Measurements from ENCODE around the gene SLC6A17. TPM values are rescaled to one million over a fixed set of nuclear protein-coding genes. Genes with fewer than 3 reads are reported as not detected.

Gene SLC6A17
- polyA plus RNA-seq, 4 donors, result 0.08 to 0.92 (median 0.77) TPM

- DNase-seq (ENCODE audit: low read depth in 4 of 4, low spot score in 3 of 4), result no peak
These were observed 20.8 kb downstream of the SLC6A17 start for GRCh38 chr1:110170766-110171733.

- no peak for DNase-seq (ENCODE audit: low read depth in 4 of 4, low spot score in 3 of 4)
These were observed 21.7 kb downstream of the SLC6A17 start for GRCh38 chr1:110172001-110172400.

GRCh38 chr1:110173466-110174105 lies 23.3 kb downstream of the SLC6A17 start:
- no peak for DNase-seq (ENCODE audit: low read depth in 4 of 4, low spot score in 3 of 4)

- DNase-seq (ENCODE audit: low read depth in 4 of 4, low spot score in 3 of 4), result no peak
These were observed 24.7 kb downstream of the SLC6A17 start for GRCh38 chr1:110174961-110175360.

DNA sequence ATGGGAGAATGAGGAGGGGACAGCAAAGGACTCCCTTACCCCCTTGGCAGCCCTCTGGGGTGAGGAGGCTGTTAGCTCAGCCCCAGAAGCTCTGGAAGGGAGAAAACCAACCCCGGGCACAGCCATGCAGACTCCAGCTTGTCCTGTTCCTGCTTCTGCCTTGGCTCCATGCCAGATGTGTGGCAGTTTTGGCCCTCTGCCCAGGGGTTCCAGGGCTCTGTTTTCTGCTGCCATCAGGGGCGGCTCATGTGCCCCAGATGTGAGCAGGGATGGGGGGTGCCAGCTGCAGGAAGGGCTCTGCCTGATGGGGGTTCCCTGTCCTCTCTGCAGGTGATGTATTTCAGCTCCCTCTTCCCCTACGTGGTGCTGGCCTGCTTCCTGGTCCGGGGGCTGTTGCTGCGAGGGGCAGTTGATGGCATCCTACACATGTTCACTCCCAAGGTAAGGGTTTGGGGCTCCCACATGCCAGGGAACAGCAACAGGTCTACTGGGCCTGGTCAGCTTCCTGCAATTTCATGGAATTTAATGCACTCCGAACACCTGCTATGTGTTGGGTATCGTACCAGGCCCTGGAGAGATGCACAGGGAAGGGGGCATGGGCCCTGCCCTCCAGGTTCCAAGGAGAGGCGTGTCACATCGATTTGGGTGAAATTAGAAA lies 26.1 kb downstream of the SLC6A17 start:
- DNase-seq (ENCODE audit: low read depth in 4 of 4, low spot score in 3 of 4), result peak in 1 of 4 donors; percentile 10

DNA sequence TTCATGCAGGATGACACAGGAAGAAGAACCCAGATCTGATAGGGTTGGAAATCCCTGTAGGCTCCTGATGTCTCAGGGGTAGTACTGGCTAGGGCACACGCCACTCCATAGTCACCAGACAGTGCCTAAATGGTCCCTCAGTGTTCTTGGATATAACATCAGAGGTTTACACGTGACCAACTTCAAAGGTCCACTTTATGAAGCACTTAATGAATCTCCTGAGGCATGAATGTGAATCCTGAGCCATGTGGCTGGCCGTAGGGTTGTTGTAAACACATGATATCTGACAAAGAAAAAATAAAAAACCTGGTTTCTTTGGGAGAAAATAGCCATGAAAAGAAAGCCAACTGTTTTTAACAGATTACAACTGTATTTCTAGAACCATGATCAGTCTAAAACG lies 27.5 kb downstream of the SLC6A17 start:
- no peak for DNase-seq (ENCODE audit: low read depth in 4 of 4, low spot score in 3 of 4)

DNA sequence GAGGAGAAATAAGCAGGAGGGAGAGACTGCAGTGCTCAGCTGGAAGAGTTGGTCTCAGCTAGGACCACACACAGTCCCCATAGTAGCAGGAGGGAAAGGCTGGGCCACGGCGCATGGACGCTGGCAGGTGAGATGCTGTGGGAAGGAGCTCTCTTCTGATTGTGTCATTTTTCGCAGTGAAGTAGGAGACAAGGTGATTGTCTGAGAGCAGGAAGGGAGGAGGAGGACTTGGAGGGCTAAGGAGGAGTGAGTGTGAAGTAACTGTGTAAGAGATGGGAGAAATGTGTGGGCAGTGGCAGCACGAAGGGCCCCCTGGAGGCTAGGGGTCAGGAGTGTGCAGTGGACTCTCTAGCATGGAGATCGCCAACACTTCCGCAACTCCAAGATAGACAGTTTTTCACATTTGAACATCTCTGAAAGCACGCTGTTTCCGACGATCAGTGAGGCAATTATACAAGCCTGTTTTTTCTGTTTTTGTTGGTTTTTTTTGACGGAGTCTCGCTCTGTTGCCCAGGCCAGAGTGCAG lies 33.4 kb downstream of the SLC6A17 start:
- DNase-seq (ENCODE audit: low read depth in 4 of 4, low spot score in 3 of 4), result no peak

DNA sequence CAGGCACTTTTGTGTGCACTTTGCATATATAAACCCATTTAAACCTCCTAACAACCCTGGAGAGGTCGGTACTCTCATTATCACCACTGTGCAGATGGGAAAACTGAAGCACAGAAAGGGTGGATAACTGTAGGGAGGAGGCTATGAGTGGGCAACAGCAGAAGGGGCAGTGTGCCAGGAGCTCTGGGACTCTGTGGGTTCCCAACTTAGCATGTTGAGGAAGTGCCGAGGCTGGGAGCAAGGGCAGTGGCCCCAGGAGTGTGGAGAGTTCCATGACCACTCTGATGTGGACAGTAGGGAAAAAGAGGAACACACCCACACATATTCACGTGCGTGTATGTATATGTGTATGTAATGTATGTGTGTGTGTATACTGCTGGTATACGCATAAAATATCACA lies 34.2 kb downstream of the SLC6A17 start:
- no peak for DNase-seq (ENCODE audit: low read depth in 4 of 4, low spot score in 3 of 4)

- no peak for DNase-seq (ENCODE audit: low read depth in 4 of 4, low spot score in 3 of 4)
These were observed 34.9 kb downstream of the SLC6A17 start for GRCh38 chr1:110185181-110185580.

- DNase-seq (ENCODE audit: low read depth in 4 of 4, low spot score in 3 of 4), result no peak
These were observed 36.3 kb downstream of the SLC6A17 start for GRCh38 chr1:110186558-110186957.

- no peak for DNase-seq (ENCODE audit: low read depth in 4 of 4, low spot score in 3 of 4)
These were observed 37.0 kb downstream of the SLC6A17 start for GRCh38 chr1:110187139-110187890.

- DNase-seq (ENCODE audit: low read depth in 4 of 4, low spot score in 3 of 4), result no peak
These were observed 37.8 kb downstream of the SLC6A17 start for GRCh38 chr1:110188035-110188618.

GRCh38 chr1:110189181-110189580 lies 38.9 kb downstream of the SLC6A17 start:
- no peak for DNase-seq (ENCODE audit: low read depth in 4 of 4, low spot score in 3 of 4)

GRCh38 chr1:110190282-110190929 lies 40.1 kb downstream of the SLC6A17 start:
- DNase-seq (ENCODE audit: low read depth in 4 of 4, low spot score in 3 of 4), result no peak

- DNase-seq (ENCODE audit: low read depth in 4 of 4, low spot score in 3 of 4), result no peak
These were observed 42.2 kb downstream of the SLC6A17 start for GRCh38 chr1:110192541-110192940.

DNA sequence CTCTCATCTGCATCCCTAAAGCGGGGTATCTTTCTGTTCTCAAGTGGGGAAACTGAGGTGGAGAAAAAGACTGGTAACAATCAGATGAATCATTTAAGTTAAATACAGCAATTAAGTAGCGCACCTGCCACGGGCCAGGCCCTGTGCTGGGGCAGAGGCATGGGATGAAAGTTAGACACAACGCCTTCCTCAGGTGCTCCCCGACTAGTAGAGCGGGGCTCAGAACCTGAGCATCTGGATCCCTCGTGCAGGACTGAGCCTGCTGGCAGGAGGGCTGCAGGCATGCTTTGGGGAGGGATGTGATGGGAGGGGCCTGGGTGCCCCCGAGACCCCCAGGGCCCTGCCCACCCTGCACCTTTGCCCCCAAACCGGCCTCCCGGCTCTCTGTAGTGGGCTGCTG lies 44.9 kb downstream of the SLC6A17 start:
- no peak for DNase-seq (ENCODE audit: low read depth in 4 of 4, low spot score in 3 of 4)

- DNase-seq (ENCODE audit: low read depth in 4 of 4, low spot score in 3 of 4), result no peak
These were observed 46.8 kb downstream of the SLC6A17 start for GRCh38 chr1:110196917-110197765.

- DNase-seq (ENCODE audit: low read depth in 4 of 4, low spot score in 3 of 4), result no peak
These were observed 47.8 kb downstream of the SLC6A17 start for GRCh38 chr1:110197905-110198629.

All from left renal pelvis (tissue), 4 donors.